Smooth muscle cell (in vitro differentiated cells): ENCODE measurements around the gene SLC44A3. TPM values are rescaled to one million over a fixed set of nuclear protein-coding genes. Genes with fewer than 3 reads are reported as not detected.

Source experiments
- DNase-seq: peaks from one replicate; lab custom pipeline; 2025; ENCODE audit not compliant: unreplicated experiment; lab: John Stamatoyannopoulos, UW
- H2AFZ ChIP-seq: fragments of 200-600 bp; sonication (generic); 2 replicates; pipeline ENCODE4 v1.6.0; 2016; ENCODE audit warnings: antibody characterized with exemption, low read depth, mild to moderate bottlenecking
- H3F3A ChIP-seq: fragments of 200-600 bp; sonication (generic); 2 replicates; pipeline ENCODE4 v1.6.0; 2017; ENCODE audit warnings: antibody characterized with exemption, low read depth
- H3K27ac ChIP-seq: fragments of 200-600 bp; sonication (generic); 2 replicates; pipeline ENCODE4 v1.5.1; 2016; ENCODE audit warnings: low read depth, mild to moderate bottlenecking
- H3K27me3 ChIP-seq: fragments of 200-600 bp; sonication (generic); 2 replicates; pipeline ENCODE4 v1.6.1; 2016; ENCODE audit warnings: low read depth, mild to moderate bottlenecking
- H3K36me3 ChIP-seq: fragments of 200-600 bp; sonication (generic); 2 replicates; pipeline ENCODE4 v1.5.1; 2016; ENCODE audit warnings: low read depth
- H3K4me1 ChIP-seq: fragments of 200-600 bp; sonication (generic); 2 replicates; pipeline ENCODE4 v1.5.1; 2016; ENCODE audit warnings: low read depth
- H3K4me2 ChIP-seq: fragments of 200-600 bp; sonication (generic); 2 replicates; pipeline ENCODE4 v1.6.0; 2016; ENCODE audit warnings: mild to moderate bottlenecking
- H3K4me3 ChIP-seq: fragments of 200-600 bp; sonication (generic); 2 replicates; pipeline ENCODE4 v1.5.1; 2016; ENCODE audit warnings: mild to moderate bottlenecking
- H3K79me2 ChIP-seq: fragments of 200-600 bp; sonication (generic); 2 replicates; pipeline ENCODE4 v1.6.0; 2016; ENCODE audit warnings: low read depth, mild to moderate bottlenecking
- H3K9ac ChIP-seq: fragments of 200-600 bp; sonication (generic); 2 replicates; pipeline ENCODE4 v1.6.0; 2016; ENCODE audit warnings: low read depth
- H3K9me3 ChIP-seq: fragments of 200-600 bp; sonication (generic); replicated peaks from 2 replicates; pipeline ENCODE4 v1.5.1; 2016; ENCODE audit warnings: low read depth
- H4K20me1 ChIP-seq: fragments of 200-600 bp; sonication (generic); 2 replicates; pipeline ENCODE4 v1.6.0; 2016; ENCODE audit warnings: low read depth
- CTCF ChIP-seq: fragments of 200-600 bp; sonication (generic); IDR thresholded peaks from 2 replicates; pipeline ENCODE4 v1.5.1; 2017; ENCODE audit warnings: borderline replicate concordance, mild to moderate bottlenecking, antibody characterized with exemption; ENCODE audit not compliant: insufficient read depth, poor library complexity, severe bottlenecking
- WGBS: methylation state at CpG from one replicate; pipeline ENCODE4 v1.1.7; 2016; ENCODE audit warnings: low lambda C conversion rate; 5-methylcytosine and 5-hydroxymethylcytosine counted together
- polyA plus RNA-seq: library from polyadenylated mRNA; unstranded; fragments of >200 nt; fragmentation: Nextera tagmentation; extraction: Ambion mirVana; gene quantifications from 2 replicates; pipeline ENCODE4 v1.2.1, GENCODE V29; 2016
- total RNA-seq: library from RNA; depleted of rRNA; stranded (reverse); fragments of >200 nt; gene quantifications from 2 replicates; pipeline ENCODE4 v1.2.3, GENCODE V29; 2014

The SLC44A3 gene
- total and polyA plus RNA-seq, 2 experiments from 2014 or later = 3.2 to 10.0 TPM

- no peaks in the 10 kb centered on the region for H4K20me1 ChIP-seq
- H3K9me3 ChIP-seq = no peaks in the 10 kb centered on the region
- no peak overlapping the region for H2AFZ ChIP-seq
- no peak for DNase-seq
- 82% methylated on average over 2 of the region's 2 CpGs for WGBS
- peak overlapping the region; percentile 82 for H3K9ac ChIP-seq
- H3K27me3 ChIP-seq = no peaks in the 10 kb centered on the region
- TF ChIP-seq CTCF = no peak
- peak overlapping the region; percentile 79 for H3K4me2 ChIP-seq
- peaks cover 39% of the 10 kb centered on the region for H3K4me1 ChIP-seq
- no peaks in the 10 kb centered on the region for H3K36me3 ChIP-seq
- H3K79me2 ChIP-seq = no peaks in the 10 kb centered on the region
- peaks cover 33% of the 10 kb centered on the region for H3F3A ChIP-seq
- H3K27ac ChIP-seq = peak overlapping the region; percentile 98
- no peak overlapping the region for H3K4me3 ChIP-seq
Observed at GRCh38 chr1:94862718-94863117, 42.6 kb downstream of the SLC44A3 start.

GRCh38 chr1:94863297-94863911 lies 43.2 kb downstream of the SLC44A3 start:
- 0% methylated on average over 2 of the region's 2 CpGs for whole genome bisulfite sequencing
- H3F3A ChIP-seq = peaks cover 33% of the 10 kb centered on the region
- H3K9ac ChIP-seq = peak overlapping the region; percentile 82
- no peaks in the 10 kb centered on the region for H3K9me3 ChIP-seq
- H4K20me1 ChIP-seq = no peaks in the 10 kb centered on the region
- peaks cover 39% of the 10 kb centered on the region for H3K4me1 ChIP-seq
- peak overlapping the region; percentile 98 for H3K27ac ChIP-seq
- no peaks in the 10 kb centered on the region for H3K27me3 ChIP-seq
- no peak for DNase-seq
- TF ChIP-seq CTCF = no peak
- H3K4me3 ChIP-seq = peak overlapping the region; percentile 16
- H3K4me2 ChIP-seq = peak overlapping the region; percentile 79
- no peak overlapping the region for H2AFZ ChIP-seq
- H3K36me3 ChIP-seq = no peaks in the 10 kb centered on the region
- no peaks in the 10 kb centered on the region for H3K79me2 ChIP-seq

GRCh38 chr1:94863919-94864318 lies 43.8 kb downstream of the SLC44A3 start:
- H3K36me3 ChIP-seq = no peaks in the 10 kb centered on the region

More at GRCh38 chr1:94863919-94864318, 43.8 kb downstream of the SLC44A3 start:
- Histone ChIP-seq H3K4me2 (peak overlapping the region; percentile 79), H3K79me2 (no peaks in the 10 kb centered on the region), H3K9me3 (no peaks in the 10 kb centered on the region), H3K9ac (peak overlapping the region; percentile 82), H4K20me1 (no peaks in the 10 kb centered on the region), H2AFZ (no peak overlapping the region), H3K4me3 (peak overlapping the region; percentile 16), H3K27me3 (no peaks in the 10 kb centered on the region), H3K4me1 (peaks cover 39% of the 10 kb centered on the region), H3F3A (peaks cover 33% of the 10 kb centered on the region), H3K27ac (peak overlapping the region; percentile 98)
- TF ChIP-seq CTCF = no peak
- WGBS = 0% methylated on average over 4 of the region's 4 CpGs
- no peak for DNase-seq
